Hindlimb muscle (tissue), 1 donor: ENCODE measurements around the gene TMEM259. TPM values are rescaled to one million over a fixed set of nuclear protein-coding genes. Genes with fewer than 3 reads are reported as not detected.

ENCODE experiments used
- DNase-seq: peaks from one replicate; pipeline ENCODE4 v3.0.0-alpha.2; 2013
- polyA plus RNA-seq: library from polyadenylated mRNA; unstranded; fragments of 120-200 nt; gene quantifications from one replicate; pipeline ENCODE4 v1.2.1, GENCODE V29; 2013; ENCODE audit not compliant: insufficient read length

TMEM259 gene
- polyA plus RNA-seq, result 94.8 TPM

GRCh38 chr19:1020868-1021425, at the start of gene TMEM259:
Gene TMEM259, minus strand, starts transcription at chr19:1021123. Its CDS starts 127 bp downstream, at chr19:1020996.
- peak; percentile 98 for DNase-seq

GRCh38 chr19:1070576-1070930, 49.6 kb upstream of the TMEM259 start:
- no peak for DNase-seq

GRCh38 chr19:1069009-1069779, 48.3 kb upstream of the TMEM259 start:
- no peak for DNase-seq

- DNase-seq, result no peak
Observed at GRCh38 chr19:1068009-1069001, 47.4 kb upstream of the TMEM259 start.

GRCh38 chr19:1067341-1067957, 46.5 kb upstream of the TMEM259 start:
- DNase-seq, result no peak

GRCh38 chr19:1066748-1067340, 45.9 kb upstream of the TMEM259 start, which contains the start of gene ARHGAP45:
Gene ARHGAP45, plus strand, starts transcription at chr19:1067167. Its CDS starts 239 bp downstream, at chr19:1067406.
- DNase-seq, result no peak

- no peak for DNase-seq
Observed at GRCh38 chr19:1066251-1066747, 45.4 kb upstream of the TMEM259 start.

GRCh38 chr19:1065606-1066109, 44.7 kb upstream of the TMEM259 start:
- DNase-seq, result no peak

- DNase-seq, result peak; percentile 74
Observed at GRCh38 chr19:1064661-1065605, 44.0 kb upstream of the TMEM259 start.

- DNase-seq, result no peak
Observed at GRCh38 chr19:1063909-1064660, 43.2 kb upstream of the TMEM259 start.

GRCh38 chr19:1063030-1063908, 42.3 kb upstream of the TMEM259 start:
- DNase-seq, result no peak

- DNase-seq, result no peak
Observed at GRCh38 chr19:1062387-1063029, 41.6 kb upstream of the TMEM259 start.

- no peak for DNase-seq
Observed at GRCh38 chr19:1061987-1062386, 41.1 kb upstream of the TMEM259 start.

- no peak for DNase-seq
Observed at GRCh38 chr19:1060689-1061088, 39.8 kb upstream of the TMEM259 start.

- DNase-seq, result no peak
Observed at GRCh38 chr19:1058112-1058511, 37.2 kb upstream of the TMEM259 start.

GRCh38 chr19:1057176-1057855, 36.4 kb upstream of the TMEM259 start:
- no peak for DNase-seq

GRCh38 chr19:1055886-1056620, 35.1 kb upstream of the TMEM259 start:
- DNase-seq, result no peak
